Measurements from ENCODE around the gene SLC30A7. TPM values are rescaled to one million over a fixed set of nuclear protein-coding genes. Genes with fewer than 3 reads are reported as not detected.

SLC30A7 gene
- total and polyA plus RNA-seq, 8 donors, result 17.6 to 46.7 (median 20.6) TPM

GRCh38 chr1:100988121-100988520 is 92.2 kb downstream of the SLC30A7 start:
- Histone ChIP-seq H3K36me3 (peaks cover 0 to 14% of the 10 kb centered on the region in 2 donors), H3K9me3 (no peaks in the 10 kb centered on the region), H3K4me3 (no peak overlapping the region), H3K4me1 (peaks cover 7% of the 10 kb centered on the region in 2 donors), H3K27ac (no peak overlapping the region), H3K27me3 (no peaks in the 10 kb centered on the region)
- DNase-seq, result no peak
- intact Hi-C loops (cut with DNase I), result no loop called here
- ATAC-seq, result no peak
- TF ChIP-seq CTCF (IDR thresholded peaks at IDR 0.05), result no peak

GRCh38 chr1:100989306-100990077 is 93.6 kb downstream of the SLC30A7 start:
- peak; percentile 65 for ATAC-seq
- H3K4me3 ChIP-seq, result no peak overlapping the region
- intact Hi-C loops (cut with DNase I), result no loop called here
- peak overlapping the region; percentile 4 to 7 for H3K27ac ChIP-seq
- no peak for TF ChIP-seq CTCF (IDR thresholded peaks at IDR 0.05)
- no peaks in the 10 kb centered on the region for H3K27me3 ChIP-seq
- H3K4me1 ChIP-seq, result peaks cover 7% of the 10 kb centered on the region in 2 donors
- H3K9me3 ChIP-seq, result no peaks in the 10 kb centered on the region
- H3K36me3 ChIP-seq, result peaks cover 0 to 14% of the 10 kb centered on the region in 2 donors
- no peak for DNase-seq

GRCh38 chr1:100995198-100995988 is 99.5 kb downstream of the SLC30A7 start:
- Histone ChIP-seq H3K36me3 (peaks cover 0 to 12% of the 10 kb centered on the region in 2 donors), H3K9me3 (no peaks in the 10 kb centered on the region), H3K4me1 (peaks cover 0 to 14% of the 10 kb centered on the region in 2 donors), H3K4me3 (no peak overlapping the region), H3K27me3 (no peaks in the 10 kb centered on the region), H3K27ac (peak overlapping the region; percentile 57 to 69)
- no peak for TF ChIP-seq CTCF (IDR thresholded peaks at IDR 0.05)
- ATAC-seq (peak; percentile 39), DNase-seq (peak in 2 of 4 donors; percentile 79 to 81)
- intact Hi-C loops (cut with DNase I), result no loop called here

- ATAC-seq, result no peak
- intact Hi-C loops (cut with DNase I), result no loop called here
- TF ChIP-seq CTCF (IDR thresholded peaks at IDR 0.05), result no peak
Measured at GRCh38 chr1:100998426-100998825, 102.5 kb downstream of the SLC30A7 start.

More at GRCh38 chr1:100998426-100998825, 102.5 kb downstream of the SLC30A7 start:
- no peaks in the 10 kb centered on the region for H3K9me3 ChIP-seq
- DNase-seq, result no peak
- no peak overlapping the region for H3K4me3 ChIP-seq
- H3K27ac ChIP-seq, result no peak overlapping the region
- peaks cover 0 to 3% of the 10 kb centered on the region in 2 donors for H3K36me3 ChIP-seq
- H3K27me3 ChIP-seq, result no peaks in the 10 kb centered on the region
- peaks cover 8 to 32% of the 10 kb centered on the region in 2 donors for H3K4me1 ChIP-seq
